ENCODE measurements around the gene SLC27A1.
A peak's percentile ranks its signal among the peaks of the same experiment; 100 is the strongest.

Gene SLC27A1

GRCh38 chr19:17483605-17484002 is 13.3 kb downstream of the SLC27A1 start:
- POLR2A ChIA-PET = interaction anchor here (0.6 kb wide), 1 partner anchor 27 kb away, joined by 3 read pairs; no protein-coding TSS in a partner anchor
- Histone ChIP-seq H3K4me3 (ENCODE audit: low read depth, low read length) (no peak overlapping the region), H3K9me3 (ENCODE audit: control insufficient read depth, insufficient read depth, low read depth, low read length) (no peaks in the 10 kb centered on the region), H3K27ac (ENCODE audit: extremely low read depth, low read depth, low read length) (no peak overlapping the region), H3K36me3 (ENCODE audit: control insufficient read depth in 2 of 2, insufficient read depth in 1 of 2, low read length in 2 of 2) (no peaks in the 10 kb centered on the region), H3K4me1 (ENCODE audit: control insufficient read depth, insufficient read depth, low read length) (0 out of 2 replicates have a peak, but pooled peaks cover 1% of the 10 kb centered on the region)
- CTCF ChIA-PET = interaction anchor here (1.4 kb wide), 1 partner anchor 13 kb away, joined by 9 read pairs; no protein-coding TSS in a partner anchor
- TF ChIP-seq ZNF530 (tag by site-specific recombination; IDR thresholded peaks at IDR 0.05; ENCODE audit: low read depth) (no peak), ZNF623 (tag by site-specific recombination; IDR thresholded peaks at IDR 0.05) (peak; percentile 97), ZNF292 (tag by site-specific recombination; IDR thresholded peaks at IDR 0.05; ENCODE audit: borderline replicate concordance, low read depth) (no peak)

GRCh38 chr19:17484520-17485185 is 14.3 kb downstream of the SLC27A1 start:
- 0 out of 2 replicates have a peak, but pooled peaks cover 2% of the 10 kb centered on the region for H3K4me1 ChIP-seq (ENCODE audit: control insufficient read depth, insufficient read depth, low read length)
- POLR2A ChIA-PET = no interaction called here
- no peak overlapping the region for H3K27ac ChIP-seq (ENCODE audit: extremely low read depth, low read depth, low read length)
- no peak overlapping the region for H3K4me3 ChIP-seq (ENCODE audit: low read depth, low read length)
- CTCF ChIA-PET = interaction anchor here (1.2 to 2.6 kb wide), 2 partner anchors 11 to 13 kb away, joined by 4 to 9 read pairs; no protein-coding TSS in a partner anchor
- no peaks in the 10 kb centered on the region for H3K9me3 ChIP-seq (ENCODE audit: control insufficient read depth, insufficient read depth, low read depth, low read length)
- no peaks in the 10 kb centered on the region for H3K36me3 ChIP-seq (ENCODE audit: control insufficient read depth in 2 of 2, insufficient read depth in 1 of 2, low read length in 2 of 2)
- TF ChIP-seq KLF1 (tag by site-specific recombination; IDR thresholded peaks at IDR 0.05) = peak; percentile 26; the same call in 1 of the 2 replicates
- peak; percentile 54; the same call in 1 of the 2 replicates for TF ChIP-seq PRDM1 (tag by site-specific recombination; IDR thresholded peaks at IDR 0.05)
- TF ChIP-seq ZNF366 (tag by site-specific recombination; conservative IDR thresholded peaks at IDR 0.05) = peak; percentile 93
- peak; percentile 63 for TF ChIP-seq ZNF24 (tag by site-specific recombination; IDR thresholded peaks at IDR 0.05)
- no peak for TF ChIP-seq CTCF (tag by site-specific recombination; IDR thresholded peaks at IDR 0.05)

GRCh38 chr19:17486545-17487240 is 16.4 kb downstream of the SLC27A1 start:
- 0 out of 2 replicates have a peak, but pooled peaks cover 2% of the 10 kb centered on the region for H3K4me1 ChIP-seq (ENCODE audit: control insufficient read depth, insufficient read depth, low read length)
- TF ChIP-seq ZBTB49 (tag by site-specific recombination; IDR thresholded peaks at IDR 0.05; ENCODE audit: low read depth) = no peak
- no peak for TF ChIP-seq TRIM28 (IDR thresholded peaks at IDR 0.05; ENCODE audit: borderline replicate concordance, low read length)
- no peak for TF ChIP-seq PRDM1 (tag by site-specific recombination; IDR thresholded peaks at IDR 0.05)
- no peak for TF ChIP-seq ZNF571 (tag by site-specific recombination; IDR thresholded peaks at IDR 0.05)
- TF ChIP-seq MZF1 (tag by site-specific recombination; IDR thresholded peaks at IDR 0.05; ENCODE audit: borderline replicate concordance) = no peak
- TF ChIP-seq ZNF548 (tag by site-specific recombination; IDR thresholded peaks at IDR 0.05) = no peak
- TF ChIP-seq ZNF624 (tag by site-specific recombination; IDR thresholded peaks at IDR 0.05) = no peak
- H3K36me3 ChIP-seq (ENCODE audit: control insufficient read depth in 2 of 2, insufficient read depth in 1 of 2, low read length in 2 of 2) = no peaks in the 10 kb centered on the region
- H3K9me3 ChIP-seq (ENCODE audit: control insufficient read depth, insufficient read depth, low read depth, low read length) = no peaks in the 10 kb centered on the region
- H3K4me3 ChIP-seq (ENCODE audit: low read depth, low read length) = no peak overlapping the region
- ChIA-PET CTCF (interaction anchor here (2.6 kb wide), 1 partner anchor 9 kb away, joined by 9 read pairs; no protein-coding TSS in a partner anchor), POLR2A (no interaction called here)
- no peak overlapping the region for H3K27ac ChIP-seq (ENCODE audit: extremely low read depth, low read depth, low read length)
